ENCODE data around the gene CCDC88A. TPM values are rescaled to one million over a fixed set of nuclear protein-coding genes. Genes with fewer than 3 reads are reported as not detected.

The CCDC88A gene
- total RNA-seq, 1 donor from 2014 or later: 77.1 TPM

GRCh38 chr2:55338268-55338667 lies 81.4 kb downstream of the CCDC88A start:
- Mint-ChIP-seq H3K36me3 (ENCODE audit: insufficient read depth) (peaks cover 6% of the 10 kb centered on the region), H3K27ac (no peak overlapping the region), H3K27me3 (no peaks in the 10 kb centered on the region), H3K9me3 (ENCODE audit: low read depth) (no peaks in the 10 kb centered on the region), H3K4me1 (ENCODE audit: low read depth) (peaks cover 6% of the 10 kb centered on the region), H3K4me3 (ENCODE audit: low read depth) (no peak overlapping the region)
- TF ChIP-seq CTCF (IDR thresholded peaks at IDR 0.05; ENCODE audit: unreplicated experiment): no peak
- no peak for DNase-seq (ENCODE audit: low spot score, unreplicated experiment)

GRCh38 chr2:55334728-55335127 lies 84.9 kb downstream of the CCDC88A start:
- peaks cover 3% of the 10 kb centered on the region for H3K4me1 Mint-ChIP-seq (ENCODE audit: low read depth)
- no peak overlapping the region for H3K4me3 Mint-ChIP-seq (ENCODE audit: low read depth)
- H3K36me3 Mint-ChIP-seq (ENCODE audit: insufficient read depth): peaks cover 11% of the 10 kb centered on the region
- peak overlapping the region; percentile 75 for H3K27ac Mint-ChIP-seq
- H3K9me3 Mint-ChIP-seq (ENCODE audit: low read depth): no peaks in the 10 kb centered on the region
- H3K27me3 Mint-ChIP-seq: no peaks in the 10 kb centered on the region
- TF ChIP-seq CTCF (IDR thresholded peaks at IDR 0.05; ENCODE audit: unreplicated experiment): no peak
- DNase-seq (ENCODE audit: low spot score, unreplicated experiment): no peak

GRCh38 chr2:55330541-55331297 lies 88.9 kb downstream of the CCDC88A start:
- H3K4me1 Mint-ChIP-seq (ENCODE audit: low read depth): peaks cover 11% of the 10 kb centered on the region
- H3K27ac Mint-ChIP-seq: no peak overlapping the region
- peaks cover 25% of the 10 kb centered on the region for H3K36me3 Mint-ChIP-seq (ENCODE audit: insufficient read depth)
- H3K9me3 Mint-ChIP-seq (ENCODE audit: low read depth): no peaks in the 10 kb centered on the region
- H3K27me3 Mint-ChIP-seq: no peaks in the 10 kb centered on the region
- H3K4me3 Mint-ChIP-seq (ENCODE audit: low read depth): no peak overlapping the region
- DNase-seq (ENCODE audit: low spot score, unreplicated experiment): no peak
- TF ChIP-seq CTCF (IDR thresholded peaks at IDR 0.05; ENCODE audit: unreplicated experiment): no peak

GRCh38 chr2:55327470-55328230 lies 92.0 kb downstream of the CCDC88A start:
- H3K36me3 Mint-ChIP-seq (ENCODE audit: insufficient read depth): peaks cover 21% of the 10 kb centered on the region
- H3K27me3 Mint-ChIP-seq: no peaks in the 10 kb centered on the region
- no peak for DNase-seq (ENCODE audit: low spot score, unreplicated experiment)
- H3K4me1 Mint-ChIP-seq (ENCODE audit: low read depth): peaks cover 8% of the 10 kb centered on the region
- TF ChIP-seq CTCF (IDR thresholded peaks at IDR 0.05; ENCODE audit: unreplicated experiment): no peak
- H3K9me3 Mint-ChIP-seq (ENCODE audit: low read depth): no peaks in the 10 kb centered on the region
- no peak overlapping the region for H3K27ac Mint-ChIP-seq
- H3K4me3 Mint-ChIP-seq (ENCODE audit: low read depth): no peak overlapping the region

GRCh38 chr2:55314985-55315384 lies 104.7 kb downstream of the CCDC88A start:
- no peaks in the 10 kb centered on the region for H3K9me3 Mint-ChIP-seq (ENCODE audit: low read depth)
- H3K27me3 Mint-ChIP-seq: no peaks in the 10 kb centered on the region
- no peak for TF ChIP-seq CTCF (IDR thresholded peaks at IDR 0.05; ENCODE audit: unreplicated experiment)
- peaks cover 3% of the 10 kb centered on the region for H3K4me1 Mint-ChIP-seq (ENCODE audit: low read depth)
- H3K27ac Mint-ChIP-seq: peak overlapping the region; percentile 47
- peaks cover 22% of the 10 kb centered on the region for H3K36me3 Mint-ChIP-seq (ENCODE audit: insufficient read depth)
- DNase-seq (ENCODE audit: low spot score, unreplicated experiment): no peak
- no peak overlapping the region for H3K4me3 Mint-ChIP-seq (ENCODE audit: low read depth)

Measured in progenitor cell of endocrine pancreas (in vitro differentiated cells).